ENCODE data around the gene PHOX2A.

PHOX2A gene

GRCh38 chr11:72190631-72191071 is 53.3 kb downstream of the PHOX2A start:
- H3K4me3 ChIP-seq (ENCODE audit: low read depth, low read length): no peak overlapping the region
- no peak for TF ChIP-seq CTCF (IDR thresholded peaks at IDR 0.05; ENCODE audit: borderline replicate concordance, insufficient read depth, low read depth, low read length)

GRCh38 chr11:72189455-72190250 is 54.3 kb downstream of the PHOX2A start:
- no peak overlapping the region for H3K4me3 ChIP-seq (ENCODE audit: low read depth, low read length)
- no peak for TF ChIP-seq CTCF (IDR thresholded peaks at IDR 0.05; ENCODE audit: borderline replicate concordance, insufficient read depth, low read depth, low read length)

Data from GM12875 (cell line).